HG03097 (cell line): ENCODE data around the gene AKR1C2.

Experiments used
- ATAC-seq: cut with Tn5 transposase; IDR thresholded peaks from one replicate; pipeline ENCODE4 v1.9.1; 2021; ENCODE audit not compliant: unreplicated experiment, low FRiP score

AKR1C2 gene

GRCh38 chr10:4939224-4940072, 64.2 kb downstream of the AKR1C2 start:
- no peak for ATAC-seq
